Measurements from ENCODE around the gene USP6NL. TPM values are rescaled to one million over a fixed set of nuclear protein-coding genes. Genes with fewer than 3 reads are reported as not detected.

Gene USP6NL
- total RNA-seq, 1 experiment from 2014 or later = 21.4 TPM

DNA sequence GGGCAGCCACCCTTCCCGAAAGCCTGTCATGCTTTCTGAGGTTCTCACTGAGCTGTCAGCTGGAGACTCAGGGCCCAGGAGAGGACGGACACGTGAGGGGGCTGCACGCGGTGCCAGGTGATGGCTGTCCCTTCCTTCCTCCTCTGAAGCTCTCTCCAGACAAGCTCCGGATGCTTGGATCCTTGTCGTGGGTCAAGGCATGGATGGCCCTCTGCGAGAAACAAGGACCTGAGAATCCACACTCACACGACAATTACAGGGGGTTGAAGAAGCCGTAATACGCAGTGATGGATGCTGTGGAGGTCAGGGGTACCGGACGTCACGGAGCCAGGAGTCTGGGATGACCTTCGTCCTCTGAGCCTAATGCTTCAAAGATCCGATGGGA, 170.3 kb downstream of the USP6NL start:
- peaks cover 62% of the 10 kb centered on the region for H3K4me1 Mint-ChIP-seq
- H3K36me3 Mint-ChIP-seq = no peaks in the 10 kb centered on the region
- H3K27ac Mint-ChIP-seq = no peak overlapping the region
- CTCF ChIA-PET = no interaction called here
- no peaks in the 10 kb centered on the region for H3K9me3 Mint-ChIP-seq
- no peak overlapping the region for H3K4me3 Mint-ChIP-seq
- DNase-seq (ENCODE audit: low spot score) = no peak
- no peak for ATAC-seq
- peaks cover 5% of the 10 kb centered on the region; the same call in 1 of the 2 replicates for H3K27me3 Mint-ChIP-seq (ENCODE audit: low read depth)
- POLR2A ChIA-PET = no interaction called here
- TF ChIP-seq, protein P1, sequence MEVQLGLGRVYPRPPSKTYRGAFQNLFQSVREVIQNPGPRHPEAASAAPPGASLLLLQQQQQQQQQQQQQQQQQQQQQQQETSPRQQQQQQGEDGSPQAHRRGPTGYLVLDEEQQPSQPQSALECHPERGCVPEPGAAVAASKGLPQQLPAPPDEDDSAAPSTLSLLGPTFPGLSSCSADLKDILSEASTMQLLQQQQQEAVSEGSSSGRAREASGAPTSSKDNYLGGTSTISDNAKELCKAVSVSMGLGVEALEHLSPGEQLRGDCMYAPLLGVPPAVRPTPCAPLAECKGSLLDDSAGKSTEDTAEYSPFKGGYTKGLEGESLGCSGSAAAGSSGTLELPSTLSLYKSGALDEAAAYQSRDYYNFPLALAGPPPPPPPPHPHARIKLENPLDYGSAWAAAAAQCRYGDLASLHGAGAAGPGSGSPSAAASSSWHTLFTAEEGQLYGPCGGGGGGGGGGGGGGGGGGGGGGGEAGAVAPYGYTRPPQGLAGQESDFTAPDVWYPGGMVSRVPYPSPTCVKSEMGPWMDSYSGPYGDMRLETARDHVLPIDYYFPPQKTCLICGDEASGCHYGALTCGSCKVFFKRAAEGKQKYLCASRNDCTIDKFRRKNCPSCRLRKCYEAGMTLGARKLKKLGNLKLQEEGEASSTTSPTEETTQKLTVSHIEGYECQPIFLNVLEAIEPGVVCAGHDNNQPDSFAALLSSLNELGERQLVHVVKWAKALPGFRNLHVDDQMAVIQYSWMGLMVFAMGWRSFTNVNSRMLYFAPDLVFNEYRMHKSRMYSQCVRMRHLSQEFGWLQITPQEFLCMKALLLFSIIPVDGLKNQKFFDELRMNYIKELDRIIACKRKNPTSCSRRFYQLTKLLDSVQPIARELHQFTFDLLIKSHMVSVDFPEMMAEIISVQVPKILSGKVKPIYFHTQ (CRISPR knock-in tag; IDR thresholded peaks at IDR 0.05) = no peak
- TF ChIP-seq RORB (CRISPR knock-in tag; IDR thresholded peaks at IDR 0.05) (no peak), ZNF219 (CRISPR knock-in tag; IDR thresholded peaks at IDR 0.05; ENCODE audit: borderline replicate concordance) (no peak), JAZF1 (CRISPR knock-in tag; IDR thresholded peaks at IDR 0.05) (no peak), ATF1 (CRISPR knock-in tag; IDR thresholded peaks at IDR 0.05) (no peak)
- TF ChIP-seq, protein P2, sequence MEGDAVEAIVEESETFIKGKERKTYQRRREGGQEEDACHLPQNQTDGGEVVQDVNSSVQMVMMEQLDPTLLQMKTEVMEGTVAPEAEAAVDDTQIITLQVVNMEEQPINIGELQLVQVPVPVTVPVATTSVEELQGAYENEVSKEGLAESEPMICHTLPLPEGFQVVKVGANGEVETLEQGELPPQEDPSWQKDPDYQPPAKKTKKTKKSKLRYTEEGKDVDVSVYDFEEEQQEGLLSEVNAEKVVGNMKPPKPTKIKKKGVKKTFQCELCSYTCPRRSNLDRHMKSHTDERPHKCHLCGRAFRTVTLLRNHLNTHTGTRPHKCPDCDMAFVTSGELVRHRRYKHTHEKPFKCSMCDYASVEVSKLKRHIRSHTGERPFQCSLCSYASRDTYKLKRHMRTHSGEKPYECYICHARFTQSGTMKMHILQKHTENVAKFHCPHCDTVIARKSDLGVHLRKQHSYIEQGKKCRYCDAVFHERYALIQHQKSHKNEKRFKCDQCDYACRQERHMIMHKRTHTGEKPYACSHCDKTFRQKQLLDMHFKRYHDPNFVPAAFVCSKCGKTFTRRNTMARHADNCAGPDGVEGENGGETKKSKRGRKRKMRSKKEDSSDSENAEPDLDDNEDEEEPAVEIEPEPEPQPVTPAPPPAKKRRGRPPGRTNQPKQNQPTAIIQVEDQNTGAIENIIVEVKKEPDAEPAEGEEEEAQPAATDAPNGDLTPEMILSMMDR (IDR thresholded peaks at IDR 0.05) = no peak
- TF ChIP-seq, protein P3, sequence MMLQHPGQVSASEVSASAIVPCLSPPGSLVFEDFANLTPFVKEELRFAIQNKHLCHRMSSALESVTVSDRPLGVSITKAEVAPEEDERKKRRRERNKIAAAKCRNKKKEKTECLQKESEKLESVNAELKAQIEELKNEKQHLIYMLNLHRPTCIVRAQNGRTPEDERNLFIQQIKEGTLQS (CRISPR knock-in tag; conservative IDR thresholded peaks at IDR 0.05) = no peak
- TF ChIP-seq, protein P4, sequence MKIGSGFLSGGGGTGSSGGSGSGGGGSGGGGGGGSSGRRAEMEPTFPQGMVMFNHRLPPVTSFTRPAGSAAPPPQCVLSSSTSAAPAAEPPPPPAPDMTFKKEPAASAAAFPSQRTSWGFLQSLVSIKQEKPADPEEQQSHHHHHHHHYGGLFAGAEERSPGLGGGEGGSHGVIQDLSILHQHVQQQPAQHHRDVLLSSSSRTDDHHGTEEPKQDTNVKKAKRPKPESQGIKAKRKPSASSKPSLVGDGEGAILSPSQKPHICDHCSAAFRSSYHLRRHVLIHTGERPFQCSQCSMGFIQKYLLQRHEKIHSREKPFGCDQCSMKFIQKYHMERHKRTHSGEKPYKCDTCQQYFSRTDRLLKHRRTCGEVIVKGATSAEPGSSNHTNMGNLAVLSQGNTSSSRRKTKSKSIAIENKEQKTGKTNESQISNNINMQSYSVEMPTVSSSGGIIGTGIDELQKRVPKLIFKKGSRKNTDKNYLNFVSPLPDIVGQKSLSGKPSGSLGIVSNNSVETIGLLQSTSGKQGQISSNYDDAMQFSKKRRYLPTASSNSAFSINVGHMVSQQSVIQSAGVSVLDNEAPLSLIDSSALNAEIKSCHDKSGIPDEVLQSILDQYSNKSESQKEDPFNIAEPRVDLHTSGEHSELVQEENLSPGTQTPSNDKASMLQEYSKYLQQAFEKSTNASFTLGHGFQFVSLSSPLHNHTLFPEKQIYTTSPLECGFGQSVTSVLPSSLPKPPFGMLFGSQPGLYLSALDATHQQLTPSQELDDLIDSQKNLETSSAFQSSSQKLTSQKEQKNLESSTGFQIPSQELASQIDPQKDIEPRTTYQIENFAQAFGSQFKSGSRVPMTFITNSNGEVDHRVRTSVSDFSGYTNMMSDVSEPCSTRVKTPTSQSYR (CRISPR knock-in tag; IDR thresholded peaks at IDR 0.05) = no peak

DNA sequence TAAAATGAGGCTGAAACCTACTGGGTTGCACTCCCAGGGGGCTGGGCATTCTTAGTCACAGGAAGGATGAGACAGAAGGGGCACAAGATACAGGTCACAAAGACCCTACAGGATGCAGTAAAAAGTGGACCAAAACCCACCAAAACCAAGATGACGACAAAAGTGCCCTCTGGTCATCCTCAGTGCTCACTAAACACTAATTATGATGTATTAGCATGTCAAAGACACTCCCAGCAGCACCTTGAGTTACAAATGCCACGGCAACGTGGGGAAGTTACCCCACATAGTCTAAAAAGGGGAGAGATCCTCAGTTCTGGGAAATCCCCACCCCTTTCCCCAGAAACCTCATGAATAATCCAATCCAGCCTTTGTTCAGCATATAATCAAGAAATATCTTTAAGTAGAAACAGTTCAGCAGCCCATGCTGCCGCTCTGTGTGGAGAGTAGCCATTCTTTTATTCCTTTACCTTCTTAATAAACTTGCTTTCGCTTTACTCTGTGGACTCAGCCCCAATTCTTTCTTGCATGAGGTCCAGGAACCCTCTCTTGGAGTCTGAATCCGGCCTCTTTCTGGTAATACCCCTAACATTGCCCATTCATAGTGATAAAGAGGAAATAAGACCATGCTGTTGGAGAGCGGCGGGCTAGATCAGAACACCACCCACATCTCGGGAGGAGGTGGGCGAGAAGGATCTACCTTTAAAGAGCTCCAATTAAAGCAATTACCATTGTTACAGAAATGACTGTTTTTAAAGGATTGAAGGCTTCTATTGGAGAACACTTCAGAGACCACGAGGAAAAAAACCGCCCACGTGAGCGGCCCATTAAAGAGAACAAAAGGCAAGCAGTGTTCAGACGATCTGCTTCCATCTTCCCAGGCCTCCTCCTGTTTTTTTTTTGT, 170.9 kb downstream of the USP6NL start:
- Mint-ChIP-seq H3K9me3 (no peaks in the 10 kb centered on the region), H3K4me1 (peaks cover 62% of the 10 kb centered on the region), H3K27ac (no peak overlapping the region), H3K4me3 (no peak overlapping the region), H3K36me3 (no peaks in the 10 kb centered on the region), H3K27me3 (ENCODE audit: low read depth) (peaks cover 2% of the 10 kb centered on the region; the same call in 1 of the 2 replicates)
- TF ChIP-seq MXD4 (CRISPR knock-in tag; IDR thresholded peaks at IDR 0.05; ENCODE audit: borderline replicate concordance) (no peak), ZNF232 (CRISPR knock-in tag; IDR thresholded peaks at IDR 0.05) (no peak), FOXJ3 (CRISPR knock-in tag; IDR thresholded peaks at IDR 0.05; ENCODE audit: borderline replicate concordance) (no peak)
- TF ChIP-seq, protein P5, sequence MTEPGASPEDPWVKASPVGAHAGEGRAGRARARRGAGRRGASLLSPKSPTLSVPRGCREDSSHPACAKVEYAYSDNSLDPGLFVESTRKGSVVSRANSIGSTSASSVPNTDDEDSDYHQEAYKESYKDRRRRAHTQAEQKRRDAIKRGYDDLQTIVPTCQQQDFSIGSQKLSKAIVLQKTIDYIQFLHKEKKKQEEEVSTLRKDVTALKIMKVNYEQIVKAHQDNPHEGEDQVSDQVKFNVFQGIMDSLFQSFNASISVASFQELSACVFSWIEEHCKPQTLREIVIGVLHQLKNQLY (CRISPR knock-in tag; IDR thresholded peaks at IDR 0.05) = no peak
- DNase-seq (ENCODE audit: low spot score) = no peak
- POLR2A ChIA-PET = interaction anchor here (0.7 kb wide), 1 partner anchor 1129 kb away, joined by 3 read pairs; no protein-coding TSS in a partner anchor
- CTCF ChIA-PET = no interaction called here
- no peak for ATAC-seq
